DMS79 (cell line): ENCODE data around the gene TSPYL4.

ENCODE experiments used
- DNase-seq: peaks from one replicate; lab custom pipeline; 2025; lab: John Stamatoyannopoulos, UW

The TSPYL4 gene

GRCh38 chr6:116221911-116222310 is 32.0 kb downstream of the TSPYL4 start:
- DNase-seq: no peak

- DNase-seq: no peak
Observed at GRCh38 chr6:116221067-116221466, 32.8 kb downstream of the TSPYL4 start.

GRCh38 chr6:116218866-116219265 is 35.0 kb downstream of the TSPYL4 start:
- no peak for DNase-seq

- DNase-seq: no peak
Observed at GRCh38 chr6:116218172-116218633, 35.7 kb downstream of the TSPYL4 start.

GRCh38 chr6:116217069-116217468 is 36.8 kb downstream of the TSPYL4 start:
- DNase-seq: no peak

- no peak for DNase-seq
Observed at GRCh38 chr6:116215414-116215813, 38.5 kb downstream of the TSPYL4 start.

GRCh38 chr6:116214681-116215080 is 39.2 kb downstream of the TSPYL4 start:
- DNase-seq: no peak

- peak; percentile 18 for DNase-seq
Observed at GRCh38 chr6:116210750-116211425, 43.0 kb downstream of the TSPYL4 start.

- no peak for DNase-seq
Observed at GRCh38 chr6:116210316-116210715, 43.6 kb downstream of the TSPYL4 start.

- no peak for DNase-seq
Observed at GRCh38 chr6:116208056-116208785, 45.7 kb downstream of the TSPYL4 start.

- no peak for DNase-seq
Observed at GRCh38 chr6:116206231-116206903, 47.5 kb downstream of the TSPYL4 start.

GRCh38 chr6:116205281-116205680 is 48.6 kb downstream of the TSPYL4 start:
- DNase-seq: no peak

GRCh38 chr6:116201538-116201937 is 52.3 kb downstream of the TSPYL4 start:
- DNase-seq: no peak

- no peak for DNase-seq
Observed at GRCh38 chr6:116200619-116201249, 53.1 kb downstream of the TSPYL4 start.
